ENCODE results near the gene SLC1A2. TPM values are rescaled to one million over a fixed set of nuclear protein-coding genes. Genes with fewer than 3 reads are reported as not detected.

Gene SLC1A2
- total RNA-seq, 1 experiment from 2014 or later = 0.11 TPM

DNA sequence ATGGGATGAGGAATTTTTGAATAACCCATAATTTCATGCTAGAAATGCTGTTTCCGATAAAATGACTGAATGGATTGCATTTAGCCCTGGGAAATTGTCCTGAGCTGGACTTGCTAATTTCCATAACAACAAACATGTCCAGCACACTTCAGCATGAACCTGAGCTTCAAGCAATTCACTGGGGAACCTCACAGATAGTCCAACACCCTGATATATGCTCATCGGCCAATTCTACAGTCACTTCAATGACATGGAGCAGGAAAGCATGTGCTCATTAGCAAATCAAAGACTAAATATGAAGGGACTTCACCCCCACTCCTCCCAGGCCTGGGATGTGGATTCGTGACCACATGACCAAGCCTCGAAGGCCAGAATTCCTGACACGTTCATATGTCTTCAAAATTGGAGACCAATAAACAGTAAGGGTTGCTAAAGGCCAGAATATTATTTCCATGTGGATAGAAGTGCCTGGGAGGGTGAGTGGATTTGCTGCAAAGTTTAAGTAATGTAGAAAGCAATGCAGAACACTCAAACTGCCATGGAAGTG is 131.9 kb downstream of the SLC1A2 start:
- DNase-seq (ENCODE audit: low spot score) = no peak
- intact Hi-C loops (cut with micrococcal nuclease; ENCODE audit: unreplicated experiment) = no loop called here

DNA sequence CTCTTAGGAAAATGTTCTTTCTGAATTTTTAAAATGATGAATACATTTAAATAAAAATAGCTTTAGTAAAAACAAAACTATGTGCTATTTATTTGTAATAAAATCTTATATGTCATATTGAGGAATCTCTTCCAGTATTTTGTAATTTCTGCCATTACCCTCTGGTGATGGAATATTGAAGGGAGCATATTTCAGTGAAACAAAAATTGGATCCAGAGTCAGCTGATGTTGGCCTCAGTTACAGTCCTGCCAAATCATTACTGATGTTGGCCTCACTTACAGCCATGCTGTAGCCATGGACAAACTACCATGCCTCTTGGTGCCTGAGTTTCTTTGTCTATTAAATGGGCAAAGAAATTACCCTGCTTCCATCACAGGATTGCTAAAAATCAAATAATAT is 133.2 kb downstream of the SLC1A2 start:
- Histone ChIP-seq H3K36me3 (ENCODE audit: insufficient read depth, low read length, poor library complexity, severe bottlenecking) (no peaks in the 10 kb centered on the region), H3K9me3 (ENCODE audit: low read depth, low read length, poor library complexity, severe bottlenecking) (no peaks in the 10 kb centered on the region), H3K4me1 (ENCODE audit: insufficient read depth, low read length, poor library complexity, severe bottlenecking) (no peaks in the 10 kb centered on the region), H3K27ac (ENCODE audit: low read depth, low read length, poor library complexity, severe bottlenecking) (no peak overlapping the region), H3K27me3 (replicated peaks; ENCODE audit: insufficient read depth, low read depth, low read length, poor library complexity) (no peaks in the 10 kb centered on the region), H3K4me3 (ENCODE audit: low read depth, low read length, poor library complexity, severe bottlenecking) (no peak overlapping the region)
- CTCF ChIA-PET = no interaction called here
- POLR2A ChIA-PET (ENCODE audit: low non-redundant PET) = no interaction called here
- DNase-seq (ENCODE audit: low spot score) = no peak
- TF ChIP-seq, protein P1, sequence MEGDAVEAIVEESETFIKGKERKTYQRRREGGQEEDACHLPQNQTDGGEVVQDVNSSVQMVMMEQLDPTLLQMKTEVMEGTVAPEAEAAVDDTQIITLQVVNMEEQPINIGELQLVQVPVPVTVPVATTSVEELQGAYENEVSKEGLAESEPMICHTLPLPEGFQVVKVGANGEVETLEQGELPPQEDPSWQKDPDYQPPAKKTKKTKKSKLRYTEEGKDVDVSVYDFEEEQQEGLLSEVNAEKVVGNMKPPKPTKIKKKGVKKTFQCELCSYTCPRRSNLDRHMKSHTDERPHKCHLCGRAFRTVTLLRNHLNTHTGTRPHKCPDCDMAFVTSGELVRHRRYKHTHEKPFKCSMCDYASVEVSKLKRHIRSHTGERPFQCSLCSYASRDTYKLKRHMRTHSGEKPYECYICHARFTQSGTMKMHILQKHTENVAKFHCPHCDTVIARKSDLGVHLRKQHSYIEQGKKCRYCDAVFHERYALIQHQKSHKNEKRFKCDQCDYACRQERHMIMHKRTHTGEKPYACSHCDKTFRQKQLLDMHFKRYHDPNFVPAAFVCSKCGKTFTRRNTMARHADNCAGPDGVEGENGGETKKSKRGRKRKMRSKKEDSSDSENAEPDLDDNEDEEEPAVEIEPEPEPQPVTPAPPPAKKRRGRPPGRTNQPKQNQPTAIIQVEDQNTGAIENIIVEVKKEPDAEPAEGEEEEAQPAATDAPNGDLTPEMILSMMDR (conservative IDR thresholded peaks at IDR 0.05; ENCODE audit: low read depth, low read length) = no peak
- TF ChIP-seq EZH2 (IDR thresholded peaks at IDR 0.05; ENCODE audit: borderline replicate concordance, low read depth, low read length, poor library complexity, severe bottlenecking) = no peak
- no TSS peak for BruUV-seq (replicated peaks)
- intact Hi-C loops (cut with micrococcal nuclease; ENCODE audit: unreplicated experiment) = no loop called here

More for the DNA sequence above, 131.9 kb downstream of the SLC1A2 start:
- Histone ChIP-seq H3K27ac (ENCODE audit: low read depth, low read length, poor library complexity, severe bottlenecking) (no peak overlapping the region), H3K9me3 (ENCODE audit: low read depth, low read length, poor library complexity, severe bottlenecking) (no peaks in the 10 kb centered on the region), H3K4me1 (ENCODE audit: insufficient read depth, low read length, poor library complexity, severe bottlenecking) (no peaks in the 10 kb centered on the region), H3K36me3 (ENCODE audit: insufficient read depth, low read length, poor library complexity, severe bottlenecking) (no peaks in the 10 kb centered on the region), H3K27me3 (replicated peaks; ENCODE audit: insufficient read depth, low read depth, low read length, poor library complexity) (no peaks in the 10 kb centered on the region), H3K4me3 (ENCODE audit: low read depth, low read length, poor library complexity, severe bottlenecking) (no peak overlapping the region)
- CTCF ChIA-PET = no interaction called here
- no TSS peak for BruUV-seq (replicated peaks)
- POLR2A ChIA-PET (ENCODE audit: low non-redundant PET) = no interaction called here
- TF ChIP-seq, protein P1 (conservative IDR thresholded peaks at IDR 0.05; ENCODE audit: low read depth, low read length) = no peak
- TF ChIP-seq EZH2 (IDR thresholded peaks at IDR 0.05; ENCODE audit: borderline replicate concordance, low read depth, low read length, poor library complexity, severe bottlenecking) = no peak

DNA sequence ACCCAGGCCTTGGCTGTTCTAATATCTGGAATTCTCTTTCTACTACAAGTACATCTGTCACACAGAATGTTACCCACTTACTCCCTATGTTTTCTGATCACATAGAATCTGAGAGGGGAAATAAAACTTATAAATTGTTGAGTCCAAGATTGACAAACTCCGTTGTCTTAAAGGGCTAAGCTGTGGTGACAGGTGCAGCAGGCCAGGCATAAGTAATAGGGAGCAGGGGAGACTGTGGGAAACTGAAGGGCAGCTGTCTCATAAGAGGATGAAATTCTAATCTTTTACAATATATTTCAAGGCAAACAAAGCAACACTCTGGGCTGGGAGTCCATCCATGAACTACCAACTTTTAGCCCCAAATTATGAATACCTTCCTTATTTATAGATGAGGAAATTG is 133.9 kb downstream of the SLC1A2 start:
- Histone ChIP-seq H3K9me3 (ENCODE audit: low read depth, low read length, poor library complexity, severe bottlenecking) (no peaks in the 10 kb centered on the region), H3K4me1 (ENCODE audit: insufficient read depth, low read length, poor library complexity, severe bottlenecking) (no peaks in the 10 kb centered on the region), H3K4me3 (ENCODE audit: low read depth, low read length, poor library complexity, severe bottlenecking) (no peak overlapping the region), H3K27me3 (replicated peaks; ENCODE audit: insufficient read depth, low read depth, low read length, poor library complexity) (no peaks in the 10 kb centered on the region), H3K27ac (ENCODE audit: low read depth, low read length, poor library complexity, severe bottlenecking) (no peak overlapping the region), H3K36me3 (ENCODE audit: insufficient read depth, low read length, poor library complexity, severe bottlenecking) (no peaks in the 10 kb centered on the region)
- ChIA-PET POLR2A (ENCODE audit: low non-redundant PET) (no interaction called here), CTCF (no interaction called here)
- no TSS peak for BruUV-seq (replicated peaks)
- DNase-seq (ENCODE audit: low spot score) = no peak
- intact Hi-C loops (cut with micrococcal nuclease; ENCODE audit: unreplicated experiment) = no loop called here
- no peak for TF ChIP-seq EZH2 (IDR thresholded peaks at IDR 0.05; ENCODE audit: borderline replicate concordance, low read depth, low read length, poor library complexity, severe bottlenecking)
- TF ChIP-seq, protein P1 (conservative IDR thresholded peaks at IDR 0.05; ENCODE audit: low read depth, low read length) = no peak
